ENCODE data around the gene ZNF594.
"Not testable (repeated sequence)": the region's sequence is repeated elsewhere in the genome, so short reads cannot be mapped to it uniquely, and the experiment has no call there.

ZNF594 gene

DNA sequence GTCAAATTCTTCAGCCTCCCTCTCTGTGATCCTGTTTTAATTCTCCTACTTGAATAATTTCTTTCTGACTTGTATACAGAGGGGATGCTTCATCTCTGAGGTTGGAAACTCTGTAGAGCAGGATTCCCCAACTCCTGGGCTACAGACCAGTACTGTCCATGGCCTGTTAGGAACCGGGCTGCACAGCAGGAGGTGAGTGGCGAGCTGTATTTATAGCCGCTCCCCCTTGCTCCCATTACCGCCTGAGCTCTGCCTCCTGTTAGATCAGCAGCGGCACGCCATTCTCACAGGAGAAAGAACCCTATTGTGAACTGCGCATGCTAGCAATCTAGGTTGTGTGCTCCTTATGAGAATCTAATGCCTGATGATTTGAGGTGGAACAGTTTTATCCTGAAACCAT, 16.6 kb downstream of the ZNF594 start:
- H3K9me3 ChIP-seq (ENCODE audit: control insufficient read depth, low read length); H3K36me3 ChIP-seq (ENCODE audit: control insufficient read depth, insufficient read depth, low read length); H3K27me3 ChIP-seq (ENCODE audit: control insufficient read depth, insufficient read depth, low read length, poor library complexity, severe bottlenecking); H3K4me3 ChIP-seq (ENCODE audit: insufficient read depth, low read depth, low read length); H3K4me1 ChIP-seq (ENCODE audit: control insufficient read depth, insufficient read depth, low read length); H3K27ac ChIP-seq (ENCODE audit: insufficient read depth, low read depth, low read length, poor library complexity, severe bottlenecking): not testable (repeated sequence)
- 94 to 95% methylated on average over 7 of the region's 7 CpGs for WGBS, 2 experiments

- WGBS, 2 experiments, result 86 to 93% methylated on average over 3 of the region's 7 CpGs
- H3K9me3 ChIP-seq (ENCODE audit: control insufficient read depth, low read length), result not testable (repeated sequence)
These were observed 25.7 kb downstream of the ZNF594 start for GRCh38 chr17:5165791-5166564.

GRCh38 chr17:5164436-5164835, 27.2 kb downstream of the ZNF594 start:
- no peaks in the 10 kb centered on the region for H3K36me3 ChIP-seq (ENCODE audit: control insufficient read depth, insufficient read depth, low read length)
- H3K27me3 ChIP-seq (ENCODE audit: control insufficient read depth, insufficient read depth, low read length, poor library complexity, severe bottlenecking), result no peaks in the 10 kb centered on the region
- no peak overlapping the region for H3K4me3 ChIP-seq (ENCODE audit: insufficient read depth, low read depth, low read length)
- no peaks in the 10 kb centered on the region for H3K9me3 ChIP-seq (ENCODE audit: control insufficient read depth, low read length)
- no peak overlapping the region for H3K27ac ChIP-seq (ENCODE audit: insufficient read depth, low read depth, low read length, poor library complexity, severe bottlenecking)
- WGBS, 2 experiments, result 92 to 98% methylated on average over 6 of the region's 6 CpGs
- no peaks in the 10 kb centered on the region for H3K4me1 ChIP-seq (ENCODE audit: control insufficient read depth, insufficient read depth, low read length)

More at GRCh38 chr17:5165791-5166564, 25.7 kb downstream of the ZNF594 start:
- not testable (repeated sequence) for H3K27me3 ChIP-seq (ENCODE audit: control insufficient read depth, insufficient read depth, low read length, poor library complexity, severe bottlenecking); H3K36me3 ChIP-seq (ENCODE audit: control insufficient read depth, insufficient read depth, low read length); H3K27ac ChIP-seq (ENCODE audit: insufficient read depth, low read depth, low read length, poor library complexity, severe bottlenecking); H3K4me3 ChIP-seq (ENCODE audit: insufficient read depth, low read depth, low read length); H3K4me1 ChIP-seq (ENCODE audit: control insufficient read depth, insufficient read depth, low read length)

GRCh38 chr17:5161793-5162192, 29.9 kb downstream of the ZNF594 start:
- 93 to 97% methylated on average over 3 of the region's 3 CpGs for WGBS, 2 experiments

GRCh38 chr17:5160702-5161101, 31.0 kb downstream of the ZNF594 start:
- H3K4me3 ChIP-seq (ENCODE audit: insufficient read depth, low read depth, low read length); H3K27me3 ChIP-seq (ENCODE audit: control insufficient read depth, insufficient read depth, low read length, poor library complexity, severe bottlenecking); H3K36me3 ChIP-seq (ENCODE audit: control insufficient read depth, insufficient read depth, low read length); H3K4me1 ChIP-seq (ENCODE audit: control insufficient read depth, insufficient read depth, low read length); H3K9me3 ChIP-seq (ENCODE audit: control insufficient read depth, low read length); H3K27ac ChIP-seq (ENCODE audit: insufficient read depth, low read depth, low read length, poor library complexity, severe bottlenecking): not testable (repeated sequence)
- WGBS, 2 experiments, result no CpG with 5 or more reads among the region's 1 CpG

More at GRCh38 chr17:5161793-5162192, 29.9 kb downstream of the ZNF594 start:
- H3K27me3 ChIP-seq (ENCODE audit: control insufficient read depth, insufficient read depth, low read length, poor library complexity, severe bottlenecking); H3K36me3 ChIP-seq (ENCODE audit: control insufficient read depth, insufficient read depth, low read length); H3K4me1 ChIP-seq (ENCODE audit: control insufficient read depth, insufficient read depth, low read length); H3K27ac ChIP-seq (ENCODE audit: insufficient read depth, low read depth, low read length, poor library complexity, severe bottlenecking); H3K4me3 ChIP-seq (ENCODE audit: insufficient read depth, low read depth, low read length); H3K9me3 ChIP-seq (ENCODE audit: control insufficient read depth, low read length): not testable (repeated sequence)

GRCh38 chr17:5146122-5146521, 45.5 kb downstream of the ZNF594 start:
- H3K9me3 ChIP-seq (ENCODE audit: control insufficient read depth, low read length); H3K4me1 ChIP-seq (ENCODE audit: control insufficient read depth, insufficient read depth, low read length); H3K36me3 ChIP-seq (ENCODE audit: control insufficient read depth, insufficient read depth, low read length); H3K27ac ChIP-seq (ENCODE audit: insufficient read depth, low read depth, low read length, poor library complexity, severe bottlenecking); H3K27me3 ChIP-seq (ENCODE audit: control insufficient read depth, insufficient read depth, low read length, poor library complexity, severe bottlenecking); H3K4me3 ChIP-seq (ENCODE audit: insufficient read depth, low read depth, low read length): not testable (repeated sequence)
- WGBS, 2 experiments, result no CpG with 5 or more reads among the region's 1 CpG

- not testable (repeated sequence) for H3K4me1 ChIP-seq (ENCODE audit: control insufficient read depth, insufficient read depth, low read length); H3K27ac ChIP-seq (ENCODE audit: insufficient read depth, low read depth, low read length, poor library complexity, severe bottlenecking); H3K4me3 ChIP-seq (ENCODE audit: insufficient read depth, low read depth, low read length); H3K27me3 ChIP-seq (ENCODE audit: control insufficient read depth, insufficient read depth, low read length, poor library complexity, severe bottlenecking); H3K9me3 ChIP-seq (ENCODE audit: control insufficient read depth, low read length); H3K36me3 ChIP-seq (ENCODE audit: control insufficient read depth, insufficient read depth, low read length)
- WGBS, 2 experiments, result 96 to 97% methylated on average over 9 to 13 of the region's 18 CpGs
These were observed 48.8 kb downstream of the ZNF594 start for GRCh38 chr17:5142877-5143276.

GRCh38 chr17:5139458-5139732, 52.3 kb downstream of the ZNF594 start:
- H3K4me3 ChIP-seq (ENCODE audit: insufficient read depth, low read depth, low read length), result no peak overlapping the region
- 94% methylated on average over 5 of the region's 5 CpGs for WGBS, 2 experiments

DNA sequence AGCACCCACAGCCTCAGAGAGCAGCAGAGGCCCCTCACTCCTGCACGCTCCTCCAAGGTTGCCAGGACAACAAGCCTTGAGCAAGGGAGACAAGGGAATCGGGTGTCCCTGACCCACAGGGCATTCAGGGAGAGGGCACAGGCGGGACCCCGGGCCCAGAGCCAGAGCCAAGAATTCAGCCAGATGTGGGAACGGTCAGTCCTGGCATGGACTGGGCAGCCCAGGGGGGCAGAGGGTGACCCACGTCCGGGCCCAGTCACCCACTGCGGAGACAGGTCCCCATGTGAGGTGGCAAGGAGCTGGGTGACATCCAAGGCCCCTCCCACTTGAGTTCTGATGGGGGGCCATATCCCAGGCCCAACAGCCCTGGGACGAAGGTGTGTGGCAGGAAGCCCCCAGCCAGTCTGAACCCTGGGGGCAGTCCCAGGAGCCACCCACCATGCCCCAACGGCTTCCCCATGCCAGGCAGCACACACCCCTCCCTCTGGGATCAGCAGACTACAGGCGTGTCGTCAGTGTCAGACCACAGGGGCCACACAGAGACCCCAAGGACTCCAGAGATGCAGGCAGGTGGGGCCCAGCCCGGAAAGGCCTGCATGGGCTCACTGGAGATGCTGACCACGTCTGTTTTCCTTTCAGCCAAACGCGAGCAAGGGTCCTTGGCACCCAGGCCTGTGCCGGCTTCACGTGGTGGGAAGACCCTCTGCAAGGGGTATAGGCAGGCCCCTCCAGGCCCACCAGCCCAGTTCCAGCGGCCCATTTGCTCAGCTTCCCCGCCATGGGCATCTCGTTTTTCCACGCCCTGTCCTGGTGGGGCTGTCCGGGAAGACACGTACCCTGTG, 52.8 kb downstream of the ZNF594 start:
- H3K27ac ChIP-seq (ENCODE audit: insufficient read depth, low read depth, low read length, poor library complexity, severe bottlenecking), result no peak overlapping the region
- H3K9me3 ChIP-seq (ENCODE audit: control insufficient read depth, low read length), result no peaks in the 10 kb centered on the region
- no peaks in the 10 kb centered on the region for H3K36me3 ChIP-seq (ENCODE audit: control insufficient read depth, insufficient read depth, low read length)
- 94% methylated on average over 24 of the region's 24 CpGs for WGBS, 2 experiments
- no peaks in the 10 kb centered on the region for H3K27me3 ChIP-seq (ENCODE audit: control insufficient read depth, insufficient read depth, low read length, poor library complexity, severe bottlenecking)
- H3K4me1 ChIP-seq (ENCODE audit: control insufficient read depth, insufficient read depth, low read length), result no peaks in the 10 kb centered on the region
- H3K4me3 ChIP-seq (ENCODE audit: insufficient read depth, low read depth, low read length), result no peak overlapping the region

More at GRCh38 chr17:5139458-5139732, 52.3 kb downstream of the ZNF594 start:
- no peaks in the 10 kb centered on the region for H3K4me1 ChIP-seq (ENCODE audit: control insufficient read depth, insufficient read depth, low read length)
- no peaks in the 10 kb centered on the region for H3K36me3 ChIP-seq (ENCODE audit: control insufficient read depth, insufficient read depth, low read length)
- H3K9me3 ChIP-seq (ENCODE audit: control insufficient read depth, low read length), result no peaks in the 10 kb centered on the region
- no peaks in the 10 kb centered on the region for H3K27me3 ChIP-seq (ENCODE audit: control insufficient read depth, insufficient read depth, low read length, poor library complexity, severe bottlenecking)
- no peak overlapping the region for H3K27ac ChIP-seq (ENCODE audit: insufficient read depth, low read depth, low read length, poor library complexity, severe bottlenecking)

GRCh38 chr17:5138198-5138544, 53.5 kb downstream of the ZNF594 start:
- 93 to 94% methylated on average over 9 of the region's 9 CpGs for WGBS, 2 experiments
- H3K27ac ChIP-seq (ENCODE audit: insufficient read depth, low read depth, low read length, poor library complexity, severe bottlenecking); H3K4me3 ChIP-seq (ENCODE audit: insufficient read depth, low read depth, low read length); H3K9me3 ChIP-seq (ENCODE audit: control insufficient read depth, low read length); H3K4me1 ChIP-seq (ENCODE audit: control insufficient read depth, insufficient read depth, low read length); H3K27me3 ChIP-seq (ENCODE audit: control insufficient read depth, insufficient read depth, low read length, poor library complexity, severe bottlenecking); H3K36me3 ChIP-seq (ENCODE audit: control insufficient read depth, insufficient read depth, low read length): not testable (repeated sequence)

All from ectodermal cell (in vitro differentiated cells).